ENCODE measurements around the gene RARG. TPM values are rescaled to one million over a fixed set of nuclear protein-coding genes. Genes with fewer than 3 reads are reported as not detected.

The RARG gene
- total RNA-seq, 4 donors from 2014 or later, result 2.6 to 15.4 (median 7.6) TPM; not detected in 1

GRCh38 chr12:53227341-53227740 is 4.7 kb downstream of the RARG start:
- Histone ChIP-seq H3K36me3 (no peaks in the 10 kb centered on the region), H3K27ac (no peak overlapping the region), H3K4me3 (no peak overlapping the region), H3K9me3 (no peaks in the 10 kb centered on the region), H3K4me1 (peaks cover 40 to 55% (median 47%) of the 10 kb centered on the region in 4 donors), H3K27me3 (no peaks in the 10 kb centered on the region)
- in situ Hi-C loops (cut with MboI; ENCODE audit: low pct_ligation_motif_present in 1 of 4, low pct_unique_long_range_greater_than_20kb in 1 of 4, low sequenced_read_pairs in 3 of 4) (no loop called here), intact Hi-C loops (cut with DNase I; ENCODE audit: low total_unique reads) (no loop called here)
- no peak for DNase-seq
- TF ChIP-seq POLR2A (IDR thresholded peaks at IDR 0.05), result no peak
- no peak for TF ChIP-seq EP300 (IDR thresholded peaks at IDR 0.05; ENCODE audit: low read depth)
- TF ChIP-seq, protein P1, sequence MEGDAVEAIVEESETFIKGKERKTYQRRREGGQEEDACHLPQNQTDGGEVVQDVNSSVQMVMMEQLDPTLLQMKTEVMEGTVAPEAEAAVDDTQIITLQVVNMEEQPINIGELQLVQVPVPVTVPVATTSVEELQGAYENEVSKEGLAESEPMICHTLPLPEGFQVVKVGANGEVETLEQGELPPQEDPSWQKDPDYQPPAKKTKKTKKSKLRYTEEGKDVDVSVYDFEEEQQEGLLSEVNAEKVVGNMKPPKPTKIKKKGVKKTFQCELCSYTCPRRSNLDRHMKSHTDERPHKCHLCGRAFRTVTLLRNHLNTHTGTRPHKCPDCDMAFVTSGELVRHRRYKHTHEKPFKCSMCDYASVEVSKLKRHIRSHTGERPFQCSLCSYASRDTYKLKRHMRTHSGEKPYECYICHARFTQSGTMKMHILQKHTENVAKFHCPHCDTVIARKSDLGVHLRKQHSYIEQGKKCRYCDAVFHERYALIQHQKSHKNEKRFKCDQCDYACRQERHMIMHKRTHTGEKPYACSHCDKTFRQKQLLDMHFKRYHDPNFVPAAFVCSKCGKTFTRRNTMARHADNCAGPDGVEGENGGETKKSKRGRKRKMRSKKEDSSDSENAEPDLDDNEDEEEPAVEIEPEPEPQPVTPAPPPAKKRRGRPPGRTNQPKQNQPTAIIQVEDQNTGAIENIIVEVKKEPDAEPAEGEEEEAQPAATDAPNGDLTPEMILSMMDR (IDR thresholded peaks at IDR 0.05), result no peak
- no peak for TF ChIP-seq POLR2AphosphoS5 (IDR thresholded peaks at IDR 0.05)
- WGBS, 2 donors (ENCODE audit: low coverage in 1 of 2), result 89% methylated on average over 7 of the region's 11 CpGs; no CpG with 5 or more reads in 1 of the 2 donors

DNA sequence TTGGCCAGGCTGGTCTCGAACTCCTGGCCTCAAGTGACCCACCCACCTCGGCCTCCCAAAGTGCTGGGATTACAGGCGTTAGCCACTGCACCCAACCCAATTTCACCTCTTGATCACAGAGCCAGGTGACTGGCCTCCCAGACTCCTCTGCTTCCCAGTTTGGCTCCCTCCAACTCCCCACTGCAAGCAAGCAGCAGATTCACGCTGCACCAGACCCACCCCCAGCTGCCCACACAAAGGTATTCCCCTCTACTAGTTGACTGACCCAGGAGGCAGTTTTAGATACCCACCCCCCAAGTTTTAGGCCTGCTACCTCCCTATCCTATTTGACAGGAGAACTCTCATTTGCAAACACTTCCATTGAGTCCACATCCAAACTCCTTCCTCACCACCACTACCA is 5.2 kb downstream of the RARG start:
- Histone ChIP-seq H3K4me1 (peaks cover 44 to 58% (median 49%) of the 10 kb centered on the region in 4 donors), H3K27me3 (no peaks in the 10 kb centered on the region), H3K36me3 (no peaks in the 10 kb centered on the region), H3K4me3 (no peak overlapping the region), H3K9me3 (no peaks in the 10 kb centered on the region), H3K27ac (no peak overlapping the region)
- 88% methylated on average over 4 of the region's 4 CpGs; no CpG with 5 or more reads in 1 of the 2 donors for WGBS, 2 donors (ENCODE audit: low coverage in 1 of 2)
- intact Hi-C loops (cut with DNase I; ENCODE audit: low total_unique reads), result no loop called here
- TF ChIP-seq EP300 (IDR thresholded peaks at IDR 0.05; ENCODE audit: low read depth) (no peak), POLR2AphosphoS5 (IDR thresholded peaks at IDR 0.05) (no peak), POLR2A (IDR thresholded peaks at IDR 0.05) (no peak)
- TF ChIP-seq, protein P1 (IDR thresholded peaks at IDR 0.05), result no peak
- in situ Hi-C loops (cut with MboI; ENCODE audit: low pct_ligation_motif_present in 1 of 4, low pct_unique_long_range_greater_than_20kb in 1 of 4, low sequenced_read_pairs in 3 of 4), result no loop called here
- no peak for DNase-seq

GRCh38 chr12:53225635-53226424 is 6.2 kb downstream of the RARG start:
- peaks cover 40 to 50% (median 43%) of the 10 kb centered on the region in 4 donors for H3K4me1 ChIP-seq
- H3K4me3 ChIP-seq, result no peak overlapping the region
- in situ Hi-C loops (cut with MboI; ENCODE audit: low pct_ligation_motif_present in 1 of 4, low pct_unique_long_range_greater_than_20kb in 1 of 4, low sequenced_read_pairs in 3 of 4) (no loop called here), intact Hi-C loops (cut with DNase I; ENCODE audit: low total_unique reads) (no loop called here)
- 91 to 92% methylated on average over 7 to 10 of the region's 10 CpGs for WGBS, 2 donors (ENCODE audit: low coverage in 1 of 2)
- no peaks in the 10 kb centered on the region for H3K9me3 ChIP-seq
- H3K36me3 ChIP-seq, result no peaks in the 10 kb centered on the region
- peak overlapping the region in 1 of 4 donors; percentile 98 for H3K27ac ChIP-seq
- DNase-seq, result no peak
- TF ChIP-seq, protein P1 (IDR thresholded peaks at IDR 0.05), result no peak
- TF ChIP-seq EP300 (IDR thresholded peaks at IDR 0.05; ENCODE audit: low read depth) (no peak), POLR2AphosphoS5 (IDR thresholded peaks at IDR 0.05) (no peak), POLR2A (IDR thresholded peaks at IDR 0.05) (no peak)
- no peaks in the 10 kb centered on the region for H3K27me3 ChIP-seq

- no peaks in the 10 kb centered on the region for H3K36me3 ChIP-seq
- H3K9me3 ChIP-seq, result no peaks in the 10 kb centered on the region
- peaks cover 34 to 42% (median 38%) of the 10 kb centered on the region in 4 donors for H3K4me1 ChIP-seq
- 76 to 100% methylated on average over 1 to 10 of the region's 10 CpGs for WGBS, 2 donors (ENCODE audit: low coverage in 1 of 2)
- TF ChIP-seq POLR2AphosphoS5 (IDR thresholded peaks at IDR 0.05) (no peak), POLR2A (IDR thresholded peaks at IDR 0.05) (no peak), EP300 (IDR thresholded peaks at IDR 0.05; ENCODE audit: low read depth) (no peak)
- TF ChIP-seq, protein P1 (IDR thresholded peaks at IDR 0.05), result no peak
- no peak for DNase-seq
- in situ Hi-C loops (cut with MboI; ENCODE audit: low pct_ligation_motif_present in 1 of 4, low pct_unique_long_range_greater_than_20kb in 1 of 4, low sequenced_read_pairs in 3 of 4), result no loop called here
- H3K4me3 ChIP-seq, result no peak overlapping the region
- no peaks in the 10 kb centered on the region for H3K27me3 ChIP-seq
- intact Hi-C loops (cut with DNase I; ENCODE audit: low total_unique reads), result no loop called here
- peak overlapping the region; percentile 98 to 100 (median 99) for H3K27ac ChIP-seq
Observed at GRCh38 chr12:53224897-53225634, 6.9 kb downstream of the RARG start.

Data from transverse colon (tissue), 4 donors.